Fibroblast of skin of scalp (primary cell): ENCODE measurements around the gene TNFSF15.
A peak's percentile ranks its signal among the peaks of the same experiment; 100 is the strongest.

Source experiments
- DNase-seq: peaks from one replicate; pipeline ENCODE4 v3.0.0-alpha.2; 2013

Gene TNFSF15

GRCh38 chr9:114787781-114788498 is 17.9 kb downstream of the TNFSF15 start:
- DNase-seq = no peak

DNA sequence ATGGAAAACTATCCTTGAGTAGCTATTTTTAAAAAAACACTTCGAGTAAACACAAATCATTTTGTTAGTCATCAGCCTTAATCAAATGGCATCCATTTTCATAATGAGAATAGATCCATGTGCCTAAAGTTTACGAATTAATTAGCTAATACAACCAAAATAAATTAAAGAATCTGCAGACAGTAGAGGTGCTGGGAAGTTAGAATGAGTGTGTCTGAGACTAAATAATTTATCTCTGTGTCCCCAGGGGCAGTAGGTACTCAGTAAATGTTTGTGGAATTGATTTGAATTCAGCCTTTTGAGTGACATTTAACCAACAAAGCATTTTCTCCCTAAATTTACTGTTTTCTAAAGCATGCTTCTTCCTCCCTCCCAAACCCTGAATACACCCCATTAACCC is 18.6 kb downstream of the TNFSF15 start:
- no peak for DNase-seq

DNA sequence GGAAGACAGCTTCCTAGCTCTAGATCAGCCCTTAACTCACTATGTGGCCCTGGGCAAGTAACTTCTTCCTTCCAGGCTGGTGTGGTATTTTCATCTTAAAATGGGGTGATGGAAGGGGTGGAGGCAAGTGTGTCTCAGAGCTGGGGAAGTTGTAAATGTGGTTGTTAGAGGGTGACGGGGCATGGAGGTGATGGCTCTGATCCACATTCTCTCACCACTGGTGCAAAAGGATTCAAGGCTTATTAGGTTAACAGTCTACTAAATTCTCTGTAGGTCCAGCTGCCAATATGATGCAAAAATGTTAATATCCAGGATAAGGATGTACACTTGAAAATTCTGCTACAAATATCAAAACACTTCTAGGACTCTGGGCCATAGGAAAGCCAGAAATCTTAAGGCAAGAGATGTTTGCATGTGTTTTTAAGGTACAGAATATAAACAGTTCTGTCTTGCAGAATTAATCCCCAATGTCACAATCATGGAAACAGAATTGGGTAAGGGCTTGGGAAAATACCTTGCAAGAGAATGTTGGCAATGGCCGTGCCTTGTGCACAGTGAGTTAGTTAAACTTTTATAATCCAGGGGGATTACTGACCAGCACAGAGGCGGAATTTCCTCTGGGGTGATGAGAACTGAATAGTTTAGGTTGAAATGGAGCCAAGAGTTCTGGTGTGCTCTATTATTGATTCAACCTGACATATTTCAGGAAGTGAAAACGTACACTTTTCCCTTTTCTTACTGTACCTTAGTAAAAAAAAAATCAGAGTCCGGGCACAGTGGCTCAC is 19.8 kb downstream of the TNFSF15 start:
- peak; percentile 22 for DNase-seq

DNA sequence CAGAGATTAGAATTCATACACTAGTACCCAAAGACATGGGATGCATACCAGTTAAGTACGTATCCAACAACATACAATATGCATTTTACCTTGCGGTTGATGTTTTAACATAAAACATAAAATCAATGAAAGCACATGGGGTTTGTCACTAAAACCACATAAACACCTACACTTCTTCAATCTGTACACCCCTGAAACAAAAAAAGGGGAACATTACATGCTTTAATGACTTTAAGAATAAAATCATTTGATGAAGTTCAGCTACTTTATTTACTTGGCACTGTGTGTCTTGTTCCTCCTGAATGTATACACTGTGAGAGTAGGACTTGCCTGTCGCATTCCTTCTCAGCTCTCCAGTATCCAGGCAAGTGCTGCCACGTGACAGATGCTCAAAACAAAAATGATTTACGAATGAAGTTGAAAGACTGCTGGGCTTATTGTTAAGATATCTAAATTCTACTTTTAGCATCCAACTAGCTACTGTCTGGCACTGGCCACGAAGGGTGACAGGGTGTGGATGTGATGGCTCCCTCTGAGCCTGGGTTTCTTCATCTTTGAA is 21.0 kb downstream of the TNFSF15 start:
- DNase-seq = no peak

GRCh38 chr9:114782586-114782985 is 23.3 kb downstream of the TNFSF15 start:
- DNase-seq = no peak

- DNase-seq = peak; percentile 28
These were observed 26.4 kb downstream of the TNFSF15 start for GRCh38 chr9:114779352-114779845.

DNA sequence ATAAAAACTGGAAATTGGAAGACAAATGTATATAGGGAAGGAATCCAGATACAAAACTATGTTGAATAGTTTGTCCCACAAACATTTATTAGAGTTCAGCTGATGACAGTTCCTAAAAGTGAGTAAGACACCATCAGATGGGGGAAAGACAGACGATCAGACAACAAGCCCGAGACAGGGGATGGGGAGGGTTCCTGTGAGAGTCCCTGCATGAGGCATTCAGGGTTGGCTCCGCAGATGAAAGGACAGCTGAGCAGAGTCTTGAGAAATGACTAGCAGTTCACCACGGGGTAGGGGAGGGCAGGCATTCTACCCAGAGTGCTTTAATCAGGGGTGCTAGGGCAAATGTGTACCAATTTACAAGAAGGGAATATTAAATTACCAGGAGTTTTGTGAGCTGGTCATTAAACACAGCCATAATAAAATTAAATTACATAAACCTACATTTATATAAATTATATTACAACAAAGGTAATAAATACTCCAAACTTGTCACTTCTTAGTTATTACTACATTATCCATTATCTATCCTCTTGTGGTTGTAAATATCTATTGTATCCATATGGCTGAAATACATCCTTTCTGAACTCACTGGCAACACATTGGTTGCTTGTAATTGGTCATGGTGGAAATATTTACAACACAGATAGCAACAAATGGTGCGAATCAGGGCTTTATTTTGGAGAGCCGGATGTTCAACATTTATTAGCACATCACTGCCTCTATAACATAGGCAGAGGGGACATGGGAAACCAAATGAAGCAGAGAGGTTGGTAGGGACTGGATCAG is 27.8 kb downstream of the TNFSF15 start:
- DNase-seq = peak; percentile 69

DNA sequence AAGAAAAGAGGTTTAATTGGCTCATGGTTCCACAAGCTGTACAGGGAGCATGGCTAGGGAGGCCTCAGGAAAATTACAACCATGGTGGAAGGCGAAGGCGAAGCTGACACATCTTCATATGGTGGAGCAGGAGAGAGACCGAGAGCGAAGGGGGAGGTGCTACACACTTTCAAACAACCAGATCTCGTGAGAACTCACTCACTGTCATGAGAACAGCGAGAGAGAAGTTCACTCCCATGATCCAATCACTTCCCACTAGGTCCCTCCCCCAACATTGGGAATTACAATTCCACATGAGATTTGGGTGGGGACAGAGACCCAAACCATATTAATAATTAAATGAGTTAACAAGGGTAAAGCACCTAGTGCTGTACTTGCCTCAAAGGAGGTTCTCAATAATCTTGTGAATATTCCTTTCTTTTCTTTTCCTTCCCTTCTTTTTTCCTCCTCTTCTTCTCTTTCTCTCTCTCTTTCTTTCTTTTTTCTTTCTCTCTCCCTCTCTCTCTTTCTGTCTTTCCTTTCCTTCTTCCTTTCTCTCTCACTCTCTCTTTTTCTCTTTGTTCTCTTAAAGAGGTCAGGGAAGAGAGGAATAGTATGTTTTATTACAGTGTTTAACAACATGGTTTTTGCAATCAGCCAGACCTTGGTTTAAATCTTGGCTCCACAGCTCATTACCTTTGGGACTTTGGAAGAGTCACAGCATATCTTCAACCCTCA is 29.0 kb downstream of the TNFSF15 start:
- DNase-seq = no peak

DNA sequence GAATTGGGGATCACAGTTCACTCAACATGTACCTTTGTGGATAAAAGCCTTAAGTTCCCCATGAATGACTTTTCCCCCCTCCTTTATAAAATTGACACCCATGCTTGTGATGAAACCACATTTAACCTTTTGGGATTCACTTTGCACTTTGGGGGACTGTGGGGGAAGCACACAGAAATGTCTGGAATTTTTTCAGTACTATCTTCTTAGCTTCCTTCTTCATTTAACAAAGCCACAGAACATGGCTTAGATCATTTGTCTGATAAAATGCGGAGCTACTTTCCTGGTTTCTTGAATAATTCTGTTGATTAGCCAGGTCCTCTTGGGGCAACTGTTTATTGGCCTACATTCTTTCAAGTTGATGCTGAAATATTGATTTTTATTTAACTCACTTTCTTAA is 29.9 kb downstream of the TNFSF15 start:
- peak; percentile 19 for DNase-seq

DNA sequence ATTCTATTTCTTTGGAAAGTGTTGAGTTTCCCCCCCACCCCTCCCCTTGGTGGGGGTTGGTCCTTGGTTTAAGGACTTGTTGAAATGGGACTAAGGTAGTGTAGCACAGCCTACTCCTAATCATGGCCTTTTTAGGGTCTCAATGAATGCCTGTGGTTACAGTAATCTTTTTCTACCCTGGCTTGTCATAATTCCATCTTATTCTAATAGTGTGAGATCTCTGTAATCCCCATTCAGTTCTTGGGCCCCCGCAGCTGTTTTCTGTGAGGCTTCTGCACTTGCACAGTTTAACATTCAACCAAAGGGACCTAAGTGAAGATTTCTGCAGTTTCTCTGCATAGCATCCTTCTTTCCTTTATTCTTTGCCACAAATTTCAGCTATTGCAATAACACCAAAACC is 30.7 kb downstream of the TNFSF15 start:
- DNase-seq = no peak

- no peak for DNase-seq
These were observed 31.3 kb downstream of the TNFSF15 start for GRCh38 chr9:114774524-114774923.

DNA sequence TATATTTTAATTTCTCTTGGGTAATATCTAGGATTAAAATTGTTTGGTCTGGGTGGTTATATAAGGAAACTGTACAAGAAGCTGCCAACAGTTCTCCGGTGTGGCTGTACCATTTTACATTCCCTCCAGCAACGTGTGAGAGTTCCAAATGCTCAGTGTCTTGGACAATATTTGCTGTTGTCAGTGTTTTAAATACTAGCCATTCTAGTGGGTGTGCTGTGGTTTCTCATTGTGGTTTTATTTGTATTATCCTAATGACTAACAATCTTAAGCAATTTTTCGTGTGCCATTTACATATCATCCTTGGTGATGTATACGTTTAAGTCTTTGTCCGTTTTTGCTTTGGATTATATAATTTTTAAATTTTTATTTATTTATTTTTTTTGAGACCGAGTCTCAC is 34.0 kb downstream of the TNFSF15 start:
- DNase-seq = peak; percentile 61

DNA sequence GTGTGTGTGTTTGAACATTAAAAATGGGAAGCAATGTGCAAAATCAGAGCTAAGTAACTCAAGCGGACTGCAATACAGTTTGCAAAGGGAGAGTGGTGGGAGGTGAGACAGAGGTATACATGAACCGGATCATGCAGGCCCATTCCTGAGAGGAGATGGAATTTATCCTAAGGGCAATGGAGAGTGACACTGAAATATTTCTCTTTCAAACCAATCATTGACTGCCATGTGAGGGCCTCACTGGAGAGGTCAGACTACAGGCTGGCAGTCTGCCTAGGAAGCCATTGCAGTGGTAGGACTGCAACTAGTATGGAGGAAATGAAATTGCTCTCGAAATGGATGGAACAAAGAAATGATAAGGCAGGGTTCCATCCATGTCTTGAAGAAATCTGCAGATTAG is 34.8 kb downstream of the TNFSF15 start:
- DNase-seq = no peak

- DNase-seq = peak; percentile 29
These were observed 36.2 kb downstream of the TNFSF15 start for GRCh38 chr9:114769624-114770023.

DNA sequence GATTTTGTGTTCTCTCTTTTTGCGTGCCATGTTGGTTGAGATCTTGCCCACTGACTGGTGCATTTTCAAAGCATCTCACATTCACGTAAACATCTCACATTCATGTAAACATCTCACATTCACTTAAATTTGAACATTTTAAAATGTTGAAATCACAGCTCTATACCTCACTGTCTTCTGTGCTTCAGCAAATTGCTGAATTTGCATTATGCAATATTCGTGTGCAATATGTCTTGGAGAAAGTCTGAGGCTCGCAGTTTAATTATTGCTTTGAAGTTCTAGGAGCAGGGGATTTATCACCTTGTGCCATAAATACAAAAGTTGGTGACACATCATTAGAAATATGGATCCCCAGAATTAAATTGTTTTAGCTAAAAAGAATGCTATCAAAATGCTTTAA is 42.6 kb downstream of the TNFSF15 start:
- DNase-seq = no peak

GRCh38 chr9:114761523-114761922 is 44.3 kb downstream of the TNFSF15 start:
- DNase-seq = no peak

DNA sequence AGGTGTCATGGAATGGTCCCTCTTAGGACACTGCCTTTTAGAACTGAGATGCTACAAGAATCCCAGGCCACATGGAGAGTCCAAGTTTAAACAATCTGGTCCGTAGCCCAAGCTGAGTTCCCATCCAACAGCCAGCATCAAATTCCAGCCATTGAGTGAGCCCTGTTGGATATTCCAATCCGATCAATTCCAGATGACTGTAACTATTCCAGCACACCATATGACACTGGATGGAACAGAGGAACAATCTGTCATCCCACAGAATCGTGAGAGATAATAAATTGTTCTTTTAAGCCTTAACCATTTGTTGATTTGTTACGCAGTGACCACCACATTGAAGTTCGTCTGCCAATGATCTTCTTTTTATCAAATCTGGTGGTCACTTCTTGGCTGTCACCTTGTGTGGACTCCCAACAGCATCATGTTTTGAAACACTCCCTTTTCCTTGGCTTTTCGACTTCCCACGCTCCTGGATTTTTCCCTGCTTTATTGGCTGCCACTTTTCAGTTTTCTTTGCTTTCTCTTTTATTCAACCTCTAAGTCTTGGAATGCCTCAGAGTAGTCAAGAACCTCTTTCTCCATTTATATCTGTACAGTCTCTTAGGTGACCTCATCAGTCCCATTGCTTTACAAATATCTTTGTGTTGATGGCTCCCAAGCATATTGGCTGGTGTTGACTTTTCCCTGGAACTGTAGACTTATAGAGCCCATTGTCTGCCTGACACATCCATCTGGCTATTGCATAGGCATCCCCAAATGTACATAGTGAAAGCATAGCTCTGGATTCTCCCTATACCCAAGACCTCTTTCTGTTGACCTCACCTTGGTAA is 46.1 kb downstream of the TNFSF15 start:
- no peak for DNase-seq

- no peak for DNase-seq
These were observed 47.9 kb downstream of the TNFSF15 start for GRCh38 chr9:114757984-114758383.

DNA sequence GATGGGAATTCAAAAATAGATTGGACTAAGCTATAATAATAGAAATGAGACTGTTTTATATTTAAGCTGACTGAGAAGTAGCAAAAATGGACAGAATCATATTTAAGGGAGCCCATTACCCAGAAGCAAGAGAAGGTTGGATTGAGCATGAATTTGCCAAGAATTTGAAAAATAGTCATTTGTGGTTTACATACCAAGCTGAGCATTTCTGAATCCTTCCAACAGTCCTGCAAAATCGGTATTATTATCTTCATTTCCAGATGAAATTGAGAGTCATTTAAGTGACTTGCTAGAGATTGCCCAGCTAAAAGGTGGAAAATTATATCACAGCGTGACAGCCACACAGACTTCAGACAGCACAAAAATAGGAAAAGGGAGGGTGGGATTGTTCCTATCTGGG is 48.4 kb downstream of the TNFSF15 start:
- peak; percentile 23 for DNase-seq

DNA sequence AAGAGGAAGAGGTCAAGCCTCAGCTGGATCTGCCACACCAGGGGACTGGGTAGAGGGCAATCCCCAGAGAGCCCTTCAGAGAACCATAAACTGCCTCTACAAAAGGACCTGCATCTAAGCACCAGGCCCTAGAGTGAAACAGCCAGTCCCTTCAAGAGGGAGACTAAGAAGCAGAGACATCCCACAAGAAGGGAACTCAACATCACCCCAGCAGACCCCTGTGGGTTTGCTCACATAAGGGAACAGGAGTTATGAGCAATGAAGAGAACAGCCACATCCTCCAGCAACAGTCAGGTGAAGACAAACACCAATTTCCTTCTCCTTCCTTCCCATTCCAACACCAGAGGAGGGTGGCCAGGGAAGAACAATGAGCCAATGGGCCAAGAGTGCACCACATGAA is 48.9 kb downstream of the TNFSF15 start:
- no peak for DNase-seq

DNA sequence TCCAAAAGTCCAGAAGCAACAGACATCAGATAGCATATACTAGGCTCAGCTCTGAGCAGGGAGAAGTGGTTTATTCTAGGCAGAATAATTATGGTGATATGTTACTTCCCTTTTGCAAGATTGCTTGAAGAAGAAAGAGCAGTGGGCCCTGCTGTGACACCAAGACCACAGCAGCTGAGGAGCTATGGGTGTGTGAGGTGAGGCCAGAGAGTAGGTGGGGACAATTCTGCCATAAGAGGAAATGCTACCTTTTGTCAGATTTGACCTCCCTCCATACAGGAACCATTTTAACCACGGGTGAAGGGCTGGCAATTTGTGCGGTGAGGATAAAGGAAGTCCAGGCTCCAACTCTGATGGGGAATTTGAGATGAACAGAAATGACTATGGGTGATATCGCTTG is 51.3 kb downstream of the TNFSF15 start:
- DNase-seq = no peak
